Fibroblast of the conjunctiva (primary cell): ENCODE results near the gene BUB1B.

Experiments used
- DNase-seq: peaks from one replicate; pipeline ENCODE4 v3.0.0-alpha.2; 2010; ENCODE audit warnings: low read depth

Gene BUB1B

DNA sequence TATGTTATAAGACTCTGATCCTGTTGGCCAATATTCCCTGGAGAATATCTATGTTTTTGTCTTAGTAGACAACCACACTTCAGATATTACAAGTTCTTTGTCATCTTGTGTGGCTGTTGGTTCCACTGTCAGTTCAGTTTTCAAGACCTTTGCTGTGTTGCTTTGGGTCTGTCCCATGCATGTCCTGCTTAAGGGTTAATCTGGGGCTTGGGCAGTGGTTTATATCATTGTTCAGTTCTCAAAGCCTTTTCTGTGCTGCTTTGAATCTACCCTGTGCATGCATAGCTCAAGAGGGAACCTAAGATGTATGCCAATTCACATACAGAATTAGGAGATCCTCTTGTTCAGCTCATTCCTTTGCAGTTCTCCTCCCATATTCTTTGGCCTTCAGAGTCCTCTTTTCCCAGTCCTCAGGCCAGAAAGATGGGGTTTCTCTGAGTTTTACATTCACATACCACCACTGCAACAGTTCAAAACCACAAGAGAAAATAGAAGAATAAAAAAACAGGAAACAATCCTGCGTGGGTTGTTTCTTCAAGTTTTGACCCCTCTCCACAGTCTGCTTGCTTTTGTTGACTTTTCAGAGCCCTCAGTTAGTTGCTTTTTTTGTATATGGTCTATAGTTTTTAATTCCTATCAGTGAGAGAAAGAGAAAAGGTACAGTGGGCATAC is 21.6 kb downstream of the BUB1B start:
- no peak for DNase-seq

DNA sequence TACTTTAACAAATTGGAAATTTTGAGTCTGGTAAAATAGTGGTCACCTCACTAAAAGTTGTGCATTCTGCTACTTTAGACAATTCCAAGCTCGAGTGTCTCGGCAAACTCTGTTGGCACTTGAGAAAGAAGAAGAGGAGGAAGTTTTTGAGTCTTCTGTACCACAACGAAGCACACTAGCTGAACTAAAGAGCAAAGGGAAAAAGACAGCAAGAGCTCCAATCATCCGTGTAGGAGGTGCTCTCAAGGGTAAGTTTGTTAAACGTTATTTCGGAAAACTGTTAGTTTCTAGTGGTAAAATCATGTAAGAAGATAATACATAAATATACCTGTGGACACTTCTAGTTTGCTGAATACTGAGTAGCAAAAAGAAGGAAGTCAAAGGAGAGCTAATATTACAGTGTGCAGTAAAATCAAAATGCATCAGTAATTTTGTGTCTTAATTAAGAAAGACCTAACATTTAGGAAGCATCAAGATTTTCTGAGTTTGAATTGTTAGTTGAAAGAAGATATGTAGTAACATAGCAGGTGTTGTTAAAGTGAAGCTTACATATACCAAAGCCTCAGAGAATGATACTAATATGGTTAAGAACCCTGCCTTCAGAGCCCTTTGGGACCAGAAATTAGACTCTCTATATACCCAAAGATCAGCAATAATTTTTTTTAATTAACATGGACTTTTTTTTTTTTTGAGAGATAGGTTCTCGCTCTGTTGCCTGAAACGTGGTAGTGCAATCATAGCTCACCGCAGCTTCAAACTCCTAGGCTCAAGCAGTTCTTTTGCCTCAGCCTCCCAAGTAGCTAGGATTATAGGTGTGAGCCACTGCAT is 23.0 kb downstream of the BUB1B start:
- DNase-seq: no peak

DNA sequence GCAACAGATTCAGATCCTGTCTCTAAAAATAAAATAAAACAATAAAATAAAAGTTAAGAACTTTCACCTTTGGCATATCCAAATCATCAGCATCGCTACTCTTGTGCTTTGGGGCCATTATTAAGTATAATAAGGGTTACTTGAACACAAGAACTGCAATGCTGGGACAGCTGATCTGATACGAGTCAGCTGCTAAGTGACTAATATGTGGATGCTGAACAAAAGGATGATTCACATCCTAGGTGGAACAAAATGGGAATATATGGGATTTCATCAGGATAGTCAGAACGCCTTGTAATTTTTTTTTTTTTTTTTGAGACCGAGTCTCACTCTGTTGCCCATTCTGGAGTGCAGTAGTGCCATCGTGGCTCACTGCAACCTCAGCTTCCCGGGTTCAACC is 29.7 kb downstream of the BUB1B start:
- DNase-seq: peak; percentile 23

DNA sequence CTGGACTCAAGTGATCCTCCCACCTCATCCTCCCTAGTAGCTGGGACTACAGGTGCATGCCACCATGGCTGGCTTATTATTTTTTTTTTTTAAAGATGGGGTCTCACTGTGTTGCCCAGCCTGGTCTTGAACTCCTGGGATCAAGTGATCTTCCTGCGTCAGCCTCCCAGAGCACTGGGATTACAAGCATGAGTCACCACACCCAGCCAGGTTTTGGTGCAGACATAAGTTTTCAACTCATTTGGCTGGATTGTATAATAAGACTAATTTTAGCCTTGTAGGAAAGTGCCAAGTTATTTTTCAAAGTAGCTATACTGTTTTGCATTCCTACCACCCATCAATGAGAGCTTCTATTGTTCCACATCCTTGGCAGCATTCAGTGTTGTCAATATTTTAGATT is 32.1 kb downstream of the BUB1B start:
- no peak for DNase-seq

DNA sequence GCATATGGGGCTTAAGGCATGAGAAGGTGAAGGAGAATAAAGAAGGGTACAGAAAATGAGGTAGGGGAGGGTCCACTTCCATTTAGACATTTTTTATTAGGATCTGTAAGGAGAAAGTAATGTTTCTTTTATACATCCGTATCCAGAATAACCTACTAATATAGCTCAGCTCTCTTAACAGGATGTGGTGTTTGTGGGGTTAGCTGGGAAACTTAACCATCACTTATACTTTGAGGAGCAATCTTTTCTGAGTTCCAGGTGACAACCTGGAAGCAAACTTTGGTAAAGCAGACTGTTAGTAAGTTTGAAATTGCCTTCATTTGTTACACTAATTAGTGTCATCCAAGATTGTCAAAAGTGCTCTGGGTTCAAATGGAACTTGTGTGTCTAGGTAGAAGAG is 36.6 kb downstream of the BUB1B start:
- DNase-seq: no peak

DNA sequence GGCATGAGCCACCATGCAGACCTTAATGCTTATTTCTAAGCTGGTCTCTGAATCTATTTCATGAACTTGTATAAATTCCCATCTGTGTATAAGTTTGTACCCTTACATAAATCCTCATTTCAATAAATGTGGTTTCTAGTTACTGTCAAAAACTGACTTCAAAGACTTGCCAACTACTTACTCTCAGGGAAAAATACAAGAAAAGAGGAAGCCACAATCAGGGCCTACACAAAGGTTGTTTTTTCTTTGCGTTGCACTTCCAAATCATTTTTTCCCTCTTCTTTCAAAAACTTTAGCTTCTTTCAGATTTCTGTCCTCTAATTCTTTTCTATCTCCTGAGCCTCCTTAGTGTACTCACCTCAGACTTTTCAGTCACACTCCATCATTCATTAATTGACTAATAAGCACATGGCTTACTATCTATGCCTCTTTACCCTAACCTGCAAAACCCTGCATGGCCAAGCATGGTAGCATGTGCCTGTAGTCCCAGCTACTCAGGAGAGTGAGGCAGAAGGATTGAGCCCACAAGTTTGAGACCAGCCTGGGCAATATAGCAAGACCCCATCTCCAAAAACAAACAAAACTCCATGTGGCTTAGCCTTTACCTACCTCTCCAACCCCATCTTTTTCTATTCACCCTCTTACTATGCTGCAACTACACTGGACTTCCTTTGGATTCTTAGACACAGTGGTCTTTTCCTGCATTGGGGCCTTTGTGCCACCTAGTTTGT is 37.7 kb downstream of the BUB1B start:
- no peak for DNase-seq

DNA sequence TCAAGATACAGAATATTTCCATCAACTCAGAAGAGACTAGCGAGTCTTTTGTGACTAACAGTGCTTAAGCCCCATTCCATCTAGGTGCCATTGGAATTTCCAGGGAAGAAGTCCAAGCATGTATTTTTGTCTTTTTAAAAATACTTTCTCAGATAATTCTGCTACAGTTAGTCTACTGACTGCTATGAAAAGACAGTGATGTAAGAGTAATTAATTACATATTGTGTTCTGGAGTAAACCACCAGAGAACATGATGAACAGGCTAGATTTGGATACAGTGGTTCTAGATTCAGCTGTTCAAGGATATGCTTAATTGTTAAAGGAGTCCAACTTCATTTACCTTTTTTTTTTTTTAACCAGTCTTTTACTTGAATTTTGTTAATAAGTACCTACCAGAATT is 43.2 kb downstream of the BUB1B start:
- no peak for DNase-seq

DNA sequence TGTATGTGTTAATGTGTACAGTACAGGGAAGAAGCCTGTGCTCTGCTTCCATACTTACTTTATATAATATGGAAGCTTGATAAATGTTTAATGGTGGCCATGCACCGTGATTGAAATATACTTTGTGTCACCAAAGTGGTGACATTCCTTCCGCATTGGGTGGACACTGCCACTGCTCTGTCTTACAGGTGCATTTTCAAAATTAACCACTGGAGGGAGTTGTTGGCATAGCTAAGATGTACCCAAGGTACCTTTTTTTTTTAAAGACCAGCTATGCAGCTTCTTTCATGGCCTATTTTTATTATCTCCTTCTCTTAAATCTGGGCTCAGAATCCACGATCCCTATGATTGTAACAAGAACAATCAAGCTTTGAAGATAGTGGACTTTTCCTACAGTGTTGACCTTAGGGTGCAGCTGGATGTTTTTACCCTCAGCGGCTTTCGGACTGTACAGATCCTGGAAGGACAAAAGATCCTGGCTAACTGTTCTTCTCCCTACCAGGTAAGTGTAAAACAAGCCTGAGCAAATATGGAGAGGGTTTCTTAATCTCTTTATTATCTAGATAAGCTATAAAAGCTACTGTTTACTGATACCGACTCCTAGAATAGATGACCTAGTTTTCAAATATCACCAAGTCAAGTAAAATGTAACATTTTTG is 56.4 kb downstream of the BUB1B start:
- peak; percentile 53 for DNase-seq

DNA sequence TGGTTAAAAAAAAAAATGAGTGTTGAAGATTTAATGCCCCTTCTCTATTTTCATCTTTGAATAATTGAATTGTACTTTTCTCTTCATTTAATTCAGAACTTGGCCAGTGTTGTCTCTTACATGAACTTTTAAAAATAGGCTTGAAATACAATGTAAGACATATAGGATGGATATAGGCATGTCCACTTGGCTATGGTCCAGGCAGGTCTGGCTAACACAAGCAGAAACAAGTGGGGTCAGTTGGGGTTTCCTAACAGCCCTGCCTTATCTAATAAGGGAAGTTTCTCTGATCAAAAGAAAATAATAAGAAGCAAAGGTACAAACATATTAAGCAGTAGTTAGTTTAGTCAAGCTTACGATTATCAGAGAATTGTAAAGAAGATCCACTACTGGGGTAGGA is 58.9 kb downstream of the BUB1B start:
- DNase-seq: no peak

DNA sequence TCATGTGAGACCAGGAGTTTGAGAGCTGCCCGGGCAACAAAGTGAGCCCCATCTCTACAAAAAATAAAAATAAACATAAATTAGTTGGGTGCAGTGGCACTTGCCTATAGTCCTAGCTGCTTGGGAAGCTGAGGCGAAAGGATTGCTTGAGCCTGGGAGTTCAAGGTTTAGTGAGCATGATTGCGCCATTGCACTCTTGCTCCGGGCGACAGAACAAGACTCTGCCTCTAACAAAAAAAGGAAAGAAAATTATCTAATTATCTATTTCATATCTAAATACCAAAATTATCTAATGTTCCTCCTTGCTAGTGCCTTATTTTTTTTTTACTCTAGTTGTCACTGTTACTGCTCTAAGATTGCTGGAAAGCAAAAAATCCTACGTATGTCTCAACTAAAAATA is 61.3 kb downstream of the BUB1B start:
- DNase-seq: no peak

DNA sequence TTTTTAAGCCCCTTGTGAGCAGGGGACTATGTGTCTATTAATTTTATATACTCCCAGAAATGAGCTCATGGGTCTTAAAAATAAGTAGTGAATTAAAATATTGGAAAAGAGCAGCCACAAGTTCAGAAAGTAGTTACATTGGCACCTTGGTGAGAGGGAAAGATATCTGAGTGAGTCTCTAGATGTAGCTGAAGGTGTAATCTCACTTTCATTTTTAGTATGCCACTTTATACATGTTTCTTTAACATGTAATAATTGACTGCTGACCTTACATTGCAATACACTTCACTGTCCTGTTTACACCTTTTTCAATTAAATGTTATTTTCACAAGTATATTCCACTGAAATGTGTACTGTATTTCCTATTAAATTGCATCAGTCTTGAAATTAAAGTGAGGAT is 65.9 kb downstream of the BUB1B start:
- no peak for DNase-seq

DNA sequence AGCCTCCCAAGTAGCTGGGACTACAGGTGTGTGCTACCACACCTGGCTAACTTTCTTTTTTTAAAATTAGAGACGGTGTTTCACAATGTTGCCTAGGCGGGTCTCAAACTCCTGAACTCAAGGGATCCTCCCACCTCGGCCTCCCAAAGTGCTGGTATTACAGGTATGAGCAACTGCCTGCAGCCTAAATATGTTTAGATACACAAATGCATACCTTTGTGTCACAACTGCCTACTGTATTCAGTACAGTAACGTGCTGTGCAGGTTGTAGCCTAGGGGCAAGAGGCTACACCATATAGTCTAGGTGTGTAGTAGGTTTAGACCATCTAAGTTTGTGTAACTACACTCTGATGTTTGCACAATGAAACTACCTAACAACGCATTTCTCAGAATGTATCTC is 68.4 kb downstream of the BUB1B start:
- no peak for DNase-seq

DNA sequence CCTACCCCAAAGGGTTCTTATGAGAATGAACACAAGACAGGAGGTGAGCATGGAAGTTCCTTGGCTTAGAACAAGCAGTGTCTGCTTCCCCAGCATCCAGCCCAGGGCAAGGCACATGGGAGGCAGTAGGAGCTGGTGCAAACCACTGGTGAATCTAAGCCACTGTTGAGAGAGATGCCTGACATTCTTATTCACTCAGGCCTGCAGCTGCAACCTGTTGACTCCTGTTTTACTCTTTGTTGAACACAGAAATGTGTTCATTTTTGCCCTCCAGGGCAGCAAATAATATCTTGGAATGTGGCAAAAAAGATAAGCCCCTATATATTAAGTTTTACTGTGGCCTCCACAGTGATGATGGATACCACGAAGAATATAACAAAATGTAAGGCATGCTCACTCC is 69.1 kb downstream of the BUB1B start:
- no peak for DNase-seq

DNA sequence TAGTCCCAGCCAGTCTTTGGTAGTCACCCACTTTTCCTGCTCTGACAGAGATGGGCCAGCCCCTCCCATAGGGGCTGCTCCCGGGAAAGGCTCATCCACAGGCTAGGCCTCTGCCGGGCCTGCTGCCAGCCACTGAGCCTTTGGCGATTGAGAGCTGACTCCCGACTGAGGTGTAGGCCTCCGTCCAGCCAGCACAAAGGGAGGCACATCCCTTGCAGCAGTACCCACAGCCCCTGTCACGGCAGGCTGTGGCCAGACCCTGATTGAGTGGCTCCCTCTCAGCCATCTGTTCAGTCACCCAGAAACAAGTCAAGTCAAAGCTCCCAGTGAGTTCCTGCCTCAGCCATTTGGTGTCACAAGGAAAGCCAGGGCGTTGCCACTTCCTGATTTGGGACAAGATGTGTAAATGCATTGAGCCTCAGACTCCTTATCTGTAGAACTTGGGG is 71.8 kb downstream of the BUB1B start:
- DNase-seq: no peak

DNA sequence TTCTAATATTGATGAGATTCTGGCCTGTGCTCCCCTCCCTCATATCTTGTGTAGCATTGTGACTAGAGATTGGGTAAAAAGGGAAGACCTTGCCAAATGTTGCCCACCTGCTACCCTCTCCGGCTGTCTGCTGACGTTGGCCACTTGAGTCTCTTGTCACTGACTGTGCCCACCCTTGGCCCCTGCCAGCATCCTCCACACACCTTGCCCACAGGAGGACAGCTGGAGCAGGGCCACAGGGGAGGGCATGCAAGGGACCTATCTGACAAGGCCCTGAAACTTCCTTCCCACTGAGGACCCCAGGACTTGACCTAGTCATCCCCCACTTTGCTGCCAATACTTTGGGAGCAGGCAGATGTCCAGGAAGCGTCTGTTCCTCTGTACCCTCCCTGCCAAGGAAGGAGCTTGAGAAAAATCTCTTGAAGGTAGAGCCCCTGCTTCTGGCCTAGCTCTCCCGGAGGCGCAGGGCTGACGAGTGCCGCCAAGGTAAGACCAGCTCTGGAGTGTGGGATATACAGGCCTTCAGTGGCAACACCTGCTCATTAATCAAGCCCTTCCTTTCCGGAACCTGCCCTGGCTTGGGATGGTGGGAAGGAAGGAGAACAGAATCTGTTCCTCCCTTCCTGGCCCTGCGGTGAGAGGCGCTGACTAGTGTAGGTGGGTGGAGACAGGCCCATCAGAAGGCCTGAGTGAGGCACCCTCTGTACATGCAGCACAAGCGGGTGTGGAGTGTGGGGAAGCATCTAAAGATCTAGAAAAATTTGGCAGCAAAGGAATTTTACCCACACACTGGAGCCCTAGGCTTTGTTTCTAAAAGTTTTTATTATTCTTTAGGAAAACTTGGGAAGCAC is 73.1 kb downstream of the BUB1B start:
- DNase-seq: no peak

DNA sequence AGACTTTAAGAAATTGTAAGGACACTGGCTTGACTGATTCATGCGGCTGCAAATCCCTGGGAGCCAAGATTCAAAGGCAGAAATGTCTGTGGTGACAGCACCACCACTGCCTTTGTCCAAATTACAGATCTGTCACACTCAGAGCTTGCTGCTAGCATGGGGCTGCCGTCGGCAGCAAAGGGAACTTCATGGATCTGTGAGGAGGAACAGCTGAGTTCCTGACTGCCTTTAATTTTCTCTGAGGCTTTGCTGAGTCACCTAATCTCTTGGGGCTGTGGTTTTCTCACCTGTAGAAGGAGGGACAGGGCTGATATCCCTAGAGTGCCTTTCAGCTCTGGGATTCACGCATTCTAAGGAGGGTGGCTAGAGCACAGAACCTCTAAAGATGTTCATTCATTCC is 73.9 kb downstream of the BUB1B start:
- no peak for DNase-seq

DNA sequence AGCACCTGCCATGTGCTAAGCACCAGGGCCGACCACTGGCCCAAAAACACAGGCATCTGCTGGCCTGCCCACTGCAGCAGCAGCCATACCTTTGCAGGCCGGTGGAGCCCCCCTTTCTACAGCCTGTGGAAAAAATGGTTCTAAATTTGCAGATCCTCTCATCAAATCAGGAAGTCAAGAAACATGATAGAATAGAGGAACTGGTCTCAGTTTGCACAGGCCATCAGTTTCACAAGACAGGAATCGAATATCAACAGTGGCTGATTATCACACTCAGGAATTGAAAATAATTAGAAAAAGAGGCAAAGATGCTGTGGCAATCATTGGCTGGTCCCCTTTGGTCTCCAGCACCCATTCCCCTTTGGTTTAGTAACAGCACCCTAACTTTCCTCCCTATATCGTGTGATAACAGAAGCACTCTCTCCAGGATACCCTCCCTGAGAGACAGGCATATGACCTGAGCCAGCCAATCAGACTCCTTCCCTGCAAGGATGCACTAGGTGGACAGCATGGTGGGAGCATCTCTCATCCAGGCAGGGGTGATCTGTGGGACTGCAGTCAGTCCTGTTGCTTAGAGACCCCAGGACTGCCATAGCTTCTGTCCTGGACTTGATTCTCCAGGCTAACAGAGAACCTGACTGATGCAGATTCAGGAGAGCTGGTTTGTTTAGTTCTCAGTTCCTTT is 74.5 kb downstream of the BUB1B start:
- no peak for DNase-seq

DNA sequence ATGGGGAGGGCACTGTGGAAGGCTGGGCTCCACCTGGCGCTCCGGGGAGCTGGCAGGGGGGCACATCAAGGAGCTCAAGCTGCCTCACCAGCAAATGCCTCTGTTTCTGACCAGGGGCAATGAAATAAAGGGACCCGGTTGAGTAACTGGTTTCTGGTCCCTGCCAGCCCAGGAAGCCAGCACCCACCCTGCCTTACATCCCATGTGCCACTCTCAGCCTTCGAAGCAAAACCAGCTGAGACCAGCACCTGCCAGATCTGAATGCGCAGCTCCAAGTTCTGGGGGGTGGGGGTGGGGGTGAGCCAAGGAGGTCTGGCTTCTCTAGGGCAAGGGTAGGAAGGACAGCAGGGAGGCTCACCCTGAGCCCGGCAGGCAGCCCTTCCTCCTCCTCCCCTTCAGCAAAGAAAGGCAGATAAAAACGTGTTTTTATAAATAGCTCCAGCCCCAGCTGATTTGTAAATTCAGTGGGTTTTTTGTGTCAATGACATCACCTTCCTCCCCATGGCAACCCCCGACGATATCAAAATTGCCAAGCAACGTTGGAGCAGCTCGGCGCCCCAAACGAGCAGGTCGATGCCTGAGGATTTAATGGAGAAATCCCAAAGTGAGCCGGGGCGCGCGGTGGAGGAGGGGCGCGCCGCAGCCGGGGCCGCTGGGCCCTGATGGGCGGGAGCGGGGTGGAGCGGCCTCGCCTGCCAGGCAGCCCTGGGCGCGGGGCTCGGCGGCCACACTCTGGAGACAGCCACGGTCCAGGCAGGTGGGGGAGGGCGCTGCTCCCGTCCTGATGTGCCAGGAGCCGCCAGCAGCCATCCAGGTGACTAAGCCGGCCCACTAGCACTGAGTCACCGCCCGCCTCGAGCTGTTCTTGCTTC is 77.9 kb downstream of the BUB1B start, which contains the start of gene PAK6:
Gene PAK6 (plus strand): TSS at position 532 of the 872 bp plus-strand sequence. CDS start 25,723 bp downstream, outside the sequence.
- no peak for DNase-seq

DNA sequence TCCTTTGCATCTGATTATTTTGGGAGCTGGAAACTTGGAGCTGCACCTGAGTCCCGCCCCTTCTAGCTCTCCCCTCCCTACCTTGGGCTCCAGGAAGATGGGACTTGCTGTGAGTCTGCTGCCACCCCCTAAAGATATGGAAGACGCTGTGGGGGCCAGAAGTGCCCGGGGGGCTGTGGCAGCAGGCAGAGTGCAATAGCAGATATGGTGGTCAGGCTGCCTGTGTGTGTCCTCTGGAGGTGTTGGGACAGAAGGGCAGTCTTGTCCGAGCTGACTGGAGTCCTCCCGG is 78.5 kb downstream of the BUB1B start:
- no peak for DNase-seq
